Astrocyte (in vitro differentiated cells and primary cell): ENCODE measurements around the gene SOX30.

ENCODE experiments used
- EZH2 ChIP-seq: IDR thresholded peaks from 2 replicates; pipeline ENCODE4 v1.6.1; 2012; ENCODE audit warnings: mild to moderate bottlenecking, low read length, inconsistent platforms; ENCODE audit not compliant: insufficient read depth
- TF ChIP-seq, protein P1 (sequence below): IDR thresholded peaks from 2 replicates; pipeline ENCODE4 v1.5.1; 2011; ENCODE audit warnings: low read depth, mild to moderate bottlenecking, inconsistent platforms, low read length, moderate library complexity; ENCODE audit not compliant: insufficient read depth

DNA sequence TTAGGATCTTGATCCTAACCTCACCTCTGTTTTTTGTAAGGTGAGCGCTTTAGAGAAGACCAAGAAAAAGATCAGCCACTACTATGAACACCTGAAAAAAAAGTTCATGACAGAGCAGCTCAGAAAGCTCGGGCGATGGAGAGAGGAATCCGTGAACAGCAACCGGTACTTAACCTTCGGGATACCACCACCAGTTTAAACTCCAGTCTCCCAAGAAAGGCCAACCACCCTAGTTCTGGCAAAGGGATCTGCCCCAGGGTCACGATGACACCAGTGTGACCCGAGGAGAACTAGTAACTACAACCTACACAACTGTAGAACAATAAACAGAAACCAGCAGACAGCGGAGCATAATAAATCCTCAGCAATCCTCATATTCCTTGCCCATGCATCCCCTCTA lies 27.6 kb upstream of the SOX30 start:
- TF ChIP-seq, protein P1, sequence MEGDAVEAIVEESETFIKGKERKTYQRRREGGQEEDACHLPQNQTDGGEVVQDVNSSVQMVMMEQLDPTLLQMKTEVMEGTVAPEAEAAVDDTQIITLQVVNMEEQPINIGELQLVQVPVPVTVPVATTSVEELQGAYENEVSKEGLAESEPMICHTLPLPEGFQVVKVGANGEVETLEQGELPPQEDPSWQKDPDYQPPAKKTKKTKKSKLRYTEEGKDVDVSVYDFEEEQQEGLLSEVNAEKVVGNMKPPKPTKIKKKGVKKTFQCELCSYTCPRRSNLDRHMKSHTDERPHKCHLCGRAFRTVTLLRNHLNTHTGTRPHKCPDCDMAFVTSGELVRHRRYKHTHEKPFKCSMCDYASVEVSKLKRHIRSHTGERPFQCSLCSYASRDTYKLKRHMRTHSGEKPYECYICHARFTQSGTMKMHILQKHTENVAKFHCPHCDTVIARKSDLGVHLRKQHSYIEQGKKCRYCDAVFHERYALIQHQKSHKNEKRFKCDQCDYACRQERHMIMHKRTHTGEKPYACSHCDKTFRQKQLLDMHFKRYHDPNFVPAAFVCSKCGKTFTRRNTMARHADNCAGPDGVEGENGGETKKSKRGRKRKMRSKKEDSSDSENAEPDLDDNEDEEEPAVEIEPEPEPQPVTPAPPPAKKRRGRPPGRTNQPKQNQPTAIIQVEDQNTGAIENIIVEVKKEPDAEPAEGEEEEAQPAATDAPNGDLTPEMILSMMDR, result no peak
- TF ChIP-seq EZH2, result no peak
